Neural crest cell (in vitro differentiated cells): ENCODE measurements around the gene RGS17. TPM values are rescaled to one million over a fixed set of nuclear protein-coding genes. Genes with fewer than 3 reads are reported as not detected.

Experiments used
- DNase-seq: peaks from one replicate; pipeline ENCODE4 v3.0.0; 2021; ENCODE audit warnings: low read depth, mixed read lengths, low spot score
- H3K27ac Mint-ChIP-seq: one replicate; pipeline ENCODE4 v1.8.0; 2021; ENCODE audit warnings: mild to moderate bottlenecking, mixed read lengths; ENCODE audit not compliant: unreplicated experiment
- H3K27me3 Mint-ChIP-seq: 2 replicates; pipeline ENCODE4 v1.8.0; 2021; ENCODE audit warnings: low read depth, mild to moderate bottlenecking, mixed read lengths
- H3K36me3 Mint-ChIP-seq: 2 replicates; pipeline ENCODE4 v1.8.0; 2021; ENCODE audit warnings: low read depth, mild to moderate bottlenecking, mixed read lengths
- H3K4me1 Mint-ChIP-seq: 2 replicates; pipeline ENCODE4 v1.8.0; 2021; ENCODE audit warnings: mixed read lengths
- H3K4me3 Mint-ChIP-seq: one replicate; pipeline ENCODE4 v1.8.0; 2021; ENCODE audit warnings: mild to moderate bottlenecking, mixed read lengths
- H3K9me3 Mint-ChIP-seq: 2 replicates; pipeline ENCODE4 v1.8.0; 2021; ENCODE audit warnings: mixed read lengths
- long read RNA-seq: library from polyadenylated mRNA; unstranded; transcript quantifications from one replicate; pipeline ENCODE4 v2.0.0, GENCODE V29; 2020
- total RNA-seq: library from RNA; stranded (reverse); gene quantifications from 2 replicates; pipeline ENCODE4 v1.2.1, GENCODE V29; 2021
- TF ChIP-seq, protein P1 (sequence below): fragments of 200-600 bp; sonication (generic); conservative IDR thresholded peaks from 2 replicates; pipeline ENCODE4 v1.5.0; 2021; ENCODE audit warnings: antibody characterized with exemption, mild to moderate bottlenecking

RGS17 gene
- 3.5 and 4.7 TPM in 2 replicates for total RNA-seq
- long read RNA-seq, transcript RGS17-201 (5 exons, 1,636 nt): major isoform, 11 of 15 reads
- long read RNA-seq, partial matches to known transcripts: 1 of 15 reads
- long read RNA-seq, other reads (novel, unspliced or antisense): 3 of 15 reads

GRCh38 chr6:153131037-153131981, at the start of gene RGS17:
TSS of gene RGS17 (minus strand) at chr6:153131282. CDS start at chr6:153044018, 87,264 bp downstream.
- TF ChIP-seq, protein P1, sequence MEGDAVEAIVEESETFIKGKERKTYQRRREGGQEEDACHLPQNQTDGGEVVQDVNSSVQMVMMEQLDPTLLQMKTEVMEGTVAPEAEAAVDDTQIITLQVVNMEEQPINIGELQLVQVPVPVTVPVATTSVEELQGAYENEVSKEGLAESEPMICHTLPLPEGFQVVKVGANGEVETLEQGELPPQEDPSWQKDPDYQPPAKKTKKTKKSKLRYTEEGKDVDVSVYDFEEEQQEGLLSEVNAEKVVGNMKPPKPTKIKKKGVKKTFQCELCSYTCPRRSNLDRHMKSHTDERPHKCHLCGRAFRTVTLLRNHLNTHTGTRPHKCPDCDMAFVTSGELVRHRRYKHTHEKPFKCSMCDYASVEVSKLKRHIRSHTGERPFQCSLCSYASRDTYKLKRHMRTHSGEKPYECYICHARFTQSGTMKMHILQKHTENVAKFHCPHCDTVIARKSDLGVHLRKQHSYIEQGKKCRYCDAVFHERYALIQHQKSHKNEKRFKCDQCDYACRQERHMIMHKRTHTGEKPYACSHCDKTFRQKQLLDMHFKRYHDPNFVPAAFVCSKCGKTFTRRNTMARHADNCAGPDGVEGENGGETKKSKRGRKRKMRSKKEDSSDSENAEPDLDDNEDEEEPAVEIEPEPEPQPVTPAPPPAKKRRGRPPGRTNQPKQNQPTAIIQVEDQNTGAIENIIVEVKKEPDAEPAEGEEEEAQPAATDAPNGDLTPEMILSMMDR: no peak
- peak within 1 kb of the TSS; percentile 92 for H3K4me3 Mint-ChIP-seq
- peaks cover 10% of the 10 kb centered on the region for H3K9me3 Mint-ChIP-seq
- peaks cover 25% of the 10 kb centered on the region for H3K27me3 Mint-ChIP-seq
- DNase-seq: peak; percentile 60
- H3K27ac Mint-ChIP-seq: peak within 1 kb of the TSS; percentile 40
- H3K4me1 Mint-ChIP-seq: peaks cover 26% of the 10 kb centered on the region
- peaks cover 5% of the 10 kb centered on the region for H3K36me3 Mint-ChIP-seq

- DNase-seq: no peak
- Mint-ChIP-seq H3K27ac (no peak overlapping the region), H3K9me3 (peaks cover 9% of the 10 kb centered on the region), H3K36me3 (no peaks in the 10 kb centered on the region), H3K27me3 (no peaks in the 10 kb centered on the region), H3K4me3 (no peak overlapping the region), H3K4me1 (no peaks in the 10 kb centered on the region)
- TF ChIP-seq, protein P1: no peak
These were observed 41.7 kb upstream of the RGS17 start for GRCh38 chr6:153172815-153173214.

DNA sequence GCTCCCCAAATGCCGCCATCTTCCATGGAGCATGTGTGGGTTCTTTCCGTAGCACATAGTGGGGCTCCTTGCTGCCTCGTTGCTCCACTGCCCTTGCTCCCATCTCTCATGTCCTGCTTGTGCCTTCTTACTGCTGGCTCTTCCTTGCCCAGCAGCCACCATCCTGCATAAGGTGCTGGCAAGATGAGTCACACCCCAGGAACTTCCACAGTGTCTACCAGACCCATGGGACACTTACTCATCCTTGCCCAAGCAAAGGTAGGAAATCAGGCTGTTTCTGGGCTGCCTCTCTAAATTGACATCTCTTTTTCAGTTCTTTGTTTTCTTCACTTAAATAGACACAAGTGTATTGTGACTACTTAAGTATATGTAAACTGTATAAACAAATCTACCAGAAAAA, 39.4 kb upstream of the RGS17 start:
- no peak for DNase-seq
- H3K36me3 Mint-ChIP-seq: no peaks in the 10 kb centered on the region
- peaks cover 3% of the 10 kb centered on the region for H3K9me3 Mint-ChIP-seq
- H3K4me1 Mint-ChIP-seq: no peaks in the 10 kb centered on the region
- H3K27ac Mint-ChIP-seq: no peak overlapping the region
- TF ChIP-seq, protein P1: no peak
- no peaks in the 10 kb centered on the region for H3K27me3 Mint-ChIP-seq
- H3K4me3 Mint-ChIP-seq: no peak overlapping the region

GRCh38 chr6:153167907-153168306, 36.8 kb upstream of the RGS17 start:
- no peaks in the 10 kb centered on the region for H3K27me3 Mint-ChIP-seq
- H3K4me3 Mint-ChIP-seq: no peak overlapping the region
- H3K4me1 Mint-ChIP-seq: no peaks in the 10 kb centered on the region
- peaks cover 3% of the 10 kb centered on the region for H3K9me3 Mint-ChIP-seq
- H3K36me3 Mint-ChIP-seq: no peaks in the 10 kb centered on the region
- no peak for DNase-seq
- no peak overlapping the region for H3K27ac Mint-ChIP-seq
- TF ChIP-seq, protein P1: no peak

DNA sequence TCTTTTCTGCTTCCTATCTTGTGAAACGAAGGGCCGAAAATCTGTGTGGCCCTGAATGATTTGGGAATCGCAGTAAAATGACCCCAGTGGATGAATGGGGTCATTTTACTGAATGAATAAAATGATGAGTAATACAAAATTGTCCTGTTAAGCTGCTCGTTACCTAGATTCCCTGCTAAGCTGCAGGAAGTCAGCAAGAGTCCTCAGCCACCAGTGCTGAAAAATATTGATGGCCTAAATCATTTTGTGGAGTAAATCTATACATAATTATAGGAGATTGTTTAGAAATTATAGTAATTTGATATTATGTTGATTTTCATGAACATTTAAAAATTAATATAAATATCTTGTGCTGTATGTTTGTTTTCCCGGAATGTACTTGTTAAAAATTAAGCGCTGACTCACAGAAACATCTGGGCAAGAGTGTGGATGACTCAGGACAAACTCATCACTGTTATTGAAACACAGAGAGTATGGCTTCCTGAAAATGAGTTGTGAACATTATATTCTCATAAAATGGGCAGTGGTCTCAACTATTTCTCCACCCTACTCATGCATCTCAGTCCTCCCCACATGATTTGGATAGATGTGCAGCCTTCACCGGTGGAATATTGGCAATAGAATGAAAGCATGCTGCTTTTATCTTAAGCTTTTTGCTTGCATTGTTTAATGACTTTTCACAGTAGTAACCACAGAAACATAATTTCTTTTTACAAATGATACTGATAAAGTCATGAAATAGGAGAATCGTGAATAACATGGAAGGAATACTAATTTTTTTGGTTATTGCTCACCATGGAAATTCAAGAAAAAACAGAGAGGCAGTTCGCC, 36.2 kb upstream of the RGS17 start:
- Mint-ChIP-seq H3K9me3 (peaks cover 3% of the 10 kb centered on the region), H3K4me3 (no peak overlapping the region), H3K36me3 (no peaks in the 10 kb centered on the region), H3K4me1 (no peaks in the 10 kb centered on the region), H3K27me3 (no peaks in the 10 kb centered on the region), H3K27ac (no peak overlapping the region)
- TF ChIP-seq, protein P1: no peak
- no peak for DNase-seq
